ENCODE results near the gene THOC7. TPM values are rescaled to one million over a fixed set of nuclear protein-coding genes. Genes with fewer than 3 reads are reported as not detected.

The THOC7 gene
- total and polyA plus RNA-seq, 2 of the 4 experiments (the other 2 are of a cell fraction) = 25.8 to 55.9 TPM

GRCh38 chr3:63830526-63830925, 33.1 kb downstream of the THOC7 start:
- TF ChIP-seq MAFK (IDR thresholded peaks at IDR 0.05; ENCODE audit: low read depth, low read length) (no peak), CTCF (conservative IDR thresholded peaks at IDR 0.05; ENCODE audit: low read depth, low read length) (no peak), CHD1 (IDR thresholded peaks at IDR 0.05; ENCODE audit: low read depth, low read length) (no peak), SMC3 (IDR thresholded peaks at IDR 0.05; ENCODE audit: low read depth, low read length) (no peak), POLR2A (IDR thresholded peaks at IDR 0.05; ENCODE audit: low read depth, low read length) (no peak), FOS (IDR thresholded peaks at IDR 0.05; ENCODE audit: low read depth, low read length) (no peak), NFE2L2 (IDR thresholded peaks at IDR 0.05; ENCODE audit: low read depth, low read length) (no peak), MXI1 (IDR thresholded peaks at IDR 0.05; ENCODE audit: borderline replicate concordance, low read depth, low read length) (no peak), RCOR1 (IDR thresholded peaks at IDR 0.05; ENCODE audit: insufficient replicate concordance, low read length) (no peak), CEBPB (IDR thresholded peaks at IDR 0.05; ENCODE audit: low read depth, low read length) (no peak), MAZ (IDR thresholded peaks at IDR 0.05; ENCODE audit: borderline replicate concordance, low read depth, low read length) (no peak), RAD21 (IDR thresholded peaks at IDR 0.05; ENCODE audit: low read length) (no peak), RFX5 (IDR thresholded peaks at IDR 0.05; ENCODE audit: low read depth, low read length) (no peak), BHLHE40 (IDR thresholded peaks at IDR 0.05; ENCODE audit: low read depth, low read length) (no peak)
- TF ChIP-seq, protein P1, sequence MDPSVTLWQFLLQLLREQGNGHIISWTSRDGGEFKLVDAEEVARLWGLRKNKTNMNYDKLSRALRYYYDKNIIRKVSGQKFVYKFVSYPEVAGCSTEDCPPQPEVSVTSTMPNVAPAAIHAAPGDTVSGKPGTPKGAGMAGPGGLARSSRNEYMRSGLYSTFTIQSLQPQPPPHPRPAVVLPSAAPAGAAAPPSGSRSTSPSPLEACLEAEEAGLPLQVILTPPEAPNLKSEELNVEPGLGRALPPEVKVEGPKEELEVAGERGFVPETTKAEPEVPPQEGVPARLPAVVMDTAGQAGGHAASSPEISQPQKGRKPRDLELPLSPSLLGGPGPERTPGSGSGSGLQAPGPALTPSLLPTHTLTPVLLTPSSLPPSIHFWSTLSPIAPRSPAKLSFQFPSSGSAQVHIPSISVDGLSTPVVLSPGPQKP (IDR thresholded peaks at IDR 0.05; ENCODE audit: borderline replicate concordance, low read depth, low read length) = no peak
- TF ChIP-seq, protein P2, sequence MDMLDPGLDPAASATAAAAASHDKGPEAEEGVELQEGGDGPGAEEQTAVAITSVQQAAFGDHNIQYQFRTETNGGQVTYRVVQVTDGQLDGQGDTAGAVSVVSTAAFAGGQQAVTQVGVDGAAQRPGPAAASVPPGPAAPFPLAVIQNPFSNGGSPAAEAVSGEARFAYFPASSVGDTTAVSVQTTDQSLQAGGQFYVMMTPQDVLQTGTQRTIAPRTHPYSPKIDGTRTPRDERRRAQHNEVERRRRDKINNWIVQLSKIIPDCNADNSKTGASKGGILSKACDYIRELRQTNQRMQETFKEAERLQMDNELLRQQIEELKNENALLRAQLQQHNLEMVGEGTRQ (IDR thresholded peaks at IDR 0.05; ENCODE audit: low read depth, low read length) = no peak
- Histone ChIP-seq H3K4ac (ENCODE audit: low read depth, low read length) (no peak overlapping the region), H3K27ac (ENCODE audit: insufficient read depth, low read length) (no peak overlapping the region), H4K20me1 (ENCODE audit: insufficient read depth, low read length) (no peaks in the 10 kb centered on the region), H2AK5ac (ENCODE audit: low read depth, low read length) (no peak overlapping the region), H3K4me1 (ENCODE audit: control insufficient read depth, insufficient read depth, low read length) (peaks cover 2% of the 10 kb centered on the region; the same call in 1 of the 2 replicates), H4K91ac (ENCODE audit: insufficient read depth, low read depth, low read length) (no peak overlapping the region), H2BK5ac (ENCODE audit: low read depth, low read length, poor library complexity, severe bottlenecking) (no peak overlapping the region), H3K79me1 (ENCODE audit: low read depth in 1 of 2, low read length in 2 of 2) (0 out of 4 replicates have a peak, but pooled peaks cover 0 to 3% of the 10 kb centered on the region in 2 experiments), H3K9me3 (ENCODE audit: control insufficient read depth, insufficient read depth, low read length) (no peaks in the 10 kb centered on the region), H2BK120ac (ENCODE audit: low read depth, low read length) (no peak overlapping the region), H3K18ac (ENCODE audit: low read depth, low read length) (no peak overlapping the region), H4K8ac (ENCODE audit: low read depth in 2 of 2, low read length in 2 of 2) (no peak overlapping the region), H3K9ac (ENCODE audit: low read depth, low read length) (no peak overlapping the region), H3K4me2 (ENCODE audit: low read depth, low read length) (no peak overlapping the region), H4K5ac (ENCODE audit: low read depth, low read length) (no peak overlapping the region), H3K4me3 (ENCODE audit: insufficient read depth, low read depth, low read length) (no peak overlapping the region), H3K36me3 (ENCODE audit: control insufficient read depth, insufficient read depth, low read length) (peaks cover 18% of the 10 kb centered on the region), H2AK9ac (replicated peaks; ENCODE audit: low read depth, low read length, poor library complexity) (no peak overlapping the region), H3K27me3 (ENCODE audit: control insufficient read depth, insufficient read depth, low read length) (no peaks in the 10 kb centered on the region), H3K14ac (replicated peaks; ENCODE audit: low read depth, low read length) (no peak overlapping the region), H3K9me1 (ENCODE audit: insufficient read depth, low read length) (no peaks in the 10 kb centered on the region), H3K23ac (ENCODE audit: low read depth, low read length) (no peak overlapping the region), H2AFZ (replicated peaks; ENCODE audit: low read length, poor library complexity) (no peak overlapping the region), H2BK15ac (ENCODE audit: low read depth, low read length) (no peak overlapping the region), H2BK20ac (ENCODE audit: low read depth, low read length) (no peak overlapping the region), H3K56ac (ENCODE audit: extremely low read depth, insufficient read depth, low read length) (no peak overlapping the region)
- ChIA-PET CTCF (no interaction called here), POLR2A (ENCODE audit: unreplicated experiment) (no interaction called here)
- intact Hi-C loops (cut with micrococcal nuclease) (no loop called here), dilution Hi-C loops (cut with HindIII; ENCODE audit: low sequenced_read_pairs, unreplicated experiment) (no loop called here), in situ Hi-C loops (cut with MboI; ENCODE audit: low sequenced_read_pairs) (no loop called here)
- WGBS, 2 experiments (ENCODE audit: extremely low coverage in 2 of 2, insufficient read length in 1 of 2) = 100% methylated on average over 4 of the region's 6 CpGs; no CpG with 5 or more reads in 1 of the 2 experiments
- ATAC-seq (ENCODE audit: low read depth) = no peak
- DNase-seq = no peak
- no TSS peak for BruUV-seq (replicated peaks)
